Activated CD4-positive, alpha-beta T cell treated with anti-CD3 and anti-CD28 coated beads, Interleukin-2, Interleukin-4, amounts not matched to agents 100 ng/mL and 50 ng/mL, durations not matched to agents 16 hours and 8 hours (primary cell): ENCODE results near the gene RAPGEF2.

ENCODE experiments used
- DNase-seq: peaks from one replicate; pipeline ENCODE4 v3.0.0-alpha.2; 2020; ENCODE audit warnings: low spot score

RAPGEF2 gene

GRCh38 chr4:159199826-159200225 lies 96.9 kb downstream of the RAPGEF2 start:
- DNase-seq = no peak

- no peak for DNase-seq
Observed at GRCh38 chr4:159201168-159201567, 98.3 kb downstream of the RAPGEF2 start.

- peak; percentile 59 for DNase-seq
Observed at GRCh38 chr4:159204566-159204965, 101.7 kb downstream of the RAPGEF2 start.

GRCh38 chr4:159205466-159205865 lies 102.6 kb downstream of the RAPGEF2 start:
- no peak for DNase-seq

- DNase-seq = peak; percentile 78
Observed at GRCh38 chr4:159206427-159206871, 103.6 kb downstream of the RAPGEF2 start.

- no peak for DNase-seq
Observed at GRCh38 chr4:159209249-159209648, 106.4 kb downstream of the RAPGEF2 start.

- DNase-seq = no peak
Observed at GRCh38 chr4:159210975-159211374, 108.1 kb downstream of the RAPGEF2 start.

GRCh38 chr4:159212675-159213293 lies 109.9 kb downstream of the RAPGEF2 start:
- DNase-seq = no peak

GRCh38 chr4:159216834-159217233 lies 114.0 kb downstream of the RAPGEF2 start:
- no peak for DNase-seq

- no peak for DNase-seq
Observed at GRCh38 chr4:159219862-159220261, 117.0 kb downstream of the RAPGEF2 start.

GRCh38 chr4:159220353-159220752 lies 117.5 kb downstream of the RAPGEF2 start:
- DNase-seq = no peak

- no peak for DNase-seq
Observed at GRCh38 chr4:159221280-159221679, 118.4 kb downstream of the RAPGEF2 start.

- no peak for DNase-seq
Observed at GRCh38 chr4:159222043-159222552, 119.2 kb downstream of the RAPGEF2 start.

- DNase-seq = no peak
Observed at GRCh38 chr4:159224408-159224807, 121.5 kb downstream of the RAPGEF2 start.

- DNase-seq = no peak
Observed at GRCh38 chr4:159227378-159227777, 124.5 kb downstream of the RAPGEF2 start.

GRCh38 chr4:159227984-159228383 lies 125.1 kb downstream of the RAPGEF2 start:
- DNase-seq = no peak

- no peak for DNase-seq
Observed at GRCh38 chr4:159229164-159229563, 126.3 kb downstream of the RAPGEF2 start.

GRCh38 chr4:159232465-159233106 lies 129.7 kb downstream of the RAPGEF2 start:
- no peak for DNase-seq

GRCh38 chr4:159235779-159236368 lies 133.0 kb downstream of the RAPGEF2 start:
- DNase-seq = no peak

- no peak for DNase-seq
Observed at GRCh38 chr4:159237975-159238374, 135.1 kb downstream of the RAPGEF2 start.

GRCh38 chr4:159238631-159239030 lies 135.8 kb downstream of the RAPGEF2 start:
- DNase-seq = no peak

- DNase-seq = no peak
Observed at GRCh38 chr4:159239629-159240028, 136.8 kb downstream of the RAPGEF2 start.

GRCh38 chr4:159240046-159240445 lies 137.2 kb downstream of the RAPGEF2 start:
- DNase-seq = no peak
